ENCODE data around the gene C4orf36.

- TF ChIP-seq JUND (IDR thresholded peaks at IDR 0.05; ENCODE audit: low read length) (no peak), CTCF (IDR thresholded peaks at IDR 0.05; ENCODE audit: control extremely low read depth in 1 of 3, insufficient read depth in 1 of 3, low read depth in 1 of 3, low read length in 3 of 3) (no peak), POLR2AphosphoS5 (IDR thresholded peaks at IDR 0.05; ENCODE audit: low read depth, low read length) (no peak), TEAD4 (IDR thresholded peaks at IDR 0.05; ENCODE audit: low read depth, low read length) (no peak), EP300 (IDR thresholded peaks at IDR 0.05; ENCODE audit: borderline replicate concordance in 1 of 2, low read depth in 2 of 2, low read length in 2 of 2) (no peak), POLR2A (IDR thresholded peaks at IDR 0.05; ENCODE audit: control extremely low read depth in 1 of 2, low read depth in 2 of 2, low read length in 2 of 2) (no peak), CREB1 (IDR thresholded peaks at IDR 0.05) (no peak), TBP (IDR thresholded peaks at IDR 0.05; ENCODE audit: low read depth, low read length) (no peak), CHD1 (IDR thresholded peaks at IDR 0.05; ENCODE audit: low read depth, low read length) (no peak), RBBP5 (IDR thresholded peaks at IDR 0.05; ENCODE audit: borderline replicate concordance, low read depth, low read length) (no peak), TAF1 (IDR thresholded peaks at IDR 0.05; ENCODE audit: low read depth, low read length) (no peak)
- TF ChIP-seq, protein P1, sequence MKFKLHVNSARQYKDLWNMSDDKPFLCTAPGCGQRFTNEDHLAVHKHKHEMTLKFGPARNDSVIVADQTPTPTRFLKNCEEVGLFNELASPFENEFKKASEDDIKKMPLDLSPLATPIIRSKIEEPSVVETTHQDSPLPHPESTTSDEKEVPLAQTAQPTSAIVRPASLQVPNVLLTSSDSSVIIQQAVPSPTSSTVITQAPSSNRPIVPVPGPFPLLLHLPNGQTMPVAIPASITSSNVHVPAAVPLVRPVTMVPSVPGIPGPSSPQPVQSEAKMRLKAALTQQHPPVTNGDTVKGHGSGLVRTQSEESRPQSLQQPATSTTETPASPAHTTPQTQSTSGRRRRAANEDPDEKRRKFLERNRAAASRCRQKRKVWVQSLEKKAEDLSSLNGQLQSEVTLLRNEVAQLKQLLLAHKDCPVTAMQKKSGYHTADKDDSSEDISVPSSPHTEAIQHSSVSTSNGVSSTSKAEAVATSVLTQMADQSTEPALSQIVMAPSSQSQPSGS (IDR thresholded peaks at IDR 0.05; ENCODE audit: low read length): no peak
Observed at GRCh38 chr4:86870442-86871069, 21.7 kb downstream of the C4orf36 start.

Measured in H1 (cell line).